ENCODE measurements around the gene RAB44. TPM values are rescaled to one million over a fixed set of nuclear protein-coding genes. Genes with fewer than 3 reads are reported as not detected.

RAB44 gene
- total and polyA plus RNA-seq, 2 of the 13 experiments (the other 11 are each of a cell fraction or from before 2014, with no cell fraction given): not detected

- TF ChIP-seq MAZ (IDR thresholded peaks at IDR 0.05; ENCODE audit: borderline replicate concordance, low read depth, low read length): no peak
- TF ChIP-seq MAZ (CRISPR knock-in tag; IDR thresholded peaks at IDR 0.05; ENCODE audit: low read depth): peak; percentile 82
- TF ChIP-seq ATF4 (CRISPR knock-in tag; IDR thresholded peaks at IDR 0.05): no peak
- TF ChIP-seq DNMT1 (CRISPR knock-in tag; IDR thresholded peaks at IDR 0.05): 0 out of 2 replicates have a peak, but pooled peaks have one; percentile 78
- no peak for TF ChIP-seq MATR3 (CRISPR knock-in tag; IDR thresholded peaks at IDR 0.05)
- peak; percentile 63; the same call in 1 of the 2 replicates for TF ChIP-seq ZBTB26 (CRISPR knock-in tag; IDR thresholded peaks at IDR 0.05; ENCODE audit: borderline replicate concordance)
- TF ChIP-seq ZC3H4 (CRISPR knock-in tag; IDR thresholded peaks at IDR 0.05; ENCODE audit: borderline replicate concordance): 0 out of 2 replicates have a peak, but pooled peaks have one; percentile 11
- TF ChIP-seq ZNF562 (CRISPR knock-in tag; IDR thresholded peaks at IDR 0.05; ENCODE audit: borderline replicate concordance): peak; percentile 18; the same call in 1 of the 2 replicates
- peak; percentile 78 for TF ChIP-seq IRF9 (CRISPR knock-in tag; IDR thresholded peaks at IDR 0.05; ENCODE audit: borderline replicate concordance)
- TF ChIP-seq ZNF138 (CRISPR knock-in tag; IDR thresholded peaks at IDR 0.05; ENCODE audit: low read depth): peak; percentile 75; the same call in 1 of the 2 replicates
- TF ChIP-seq PCBP2 (optimal IDR thresholded peaks at IDR 0.05; ENCODE audit: low read depth, low read length, poor library complexity, severe bottlenecking): no peak
- TF ChIP-seq POLR2AphosphoS2 (IDR thresholded peaks at IDR 0.05; ENCODE audit: low read depth, low read length): no peak
- peak; percentile 90 for TF ChIP-seq SALL1 (CRISPR knock-in tag; IDR thresholded peaks at IDR 0.05)
- TF ChIP-seq JUN (CRISPR knock-in tag; IDR thresholded peaks at IDR 0.05): no peak
- no peak for TF ChIP-seq CSRNP2 (CRISPR knock-in tag; conservative IDR thresholded peaks at IDR 0.05; ENCODE audit: low read depth)
- TF ChIP-seq RERE (CRISPR knock-in tag; IDR thresholded peaks at IDR 0.05; ENCODE audit: low read depth): peak; percentile 61; the same call in 1 of the 2 replicates
- TF ChIP-seq BRD4 (CRISPR knock-in tag; IDR thresholded peaks at IDR 0.05): peak; percentile 51; the same call in 1 of the 2 replicates
- TF ChIP-seq ZNF644 (CRISPR knock-in tag; IDR thresholded peaks at IDR 0.05; ENCODE audit: low read depth): no peak
- peak; percentile 21; the same call in 1 of the 2 replicates for TF ChIP-seq MYNN (CRISPR knock-in tag; IDR thresholded peaks at IDR 0.05; ENCODE audit: low read depth)
Measured at GRCh38 chr6:36678488-36679042, 19.1 kb upstream of the RAB44 start, which contains the start of gene CDKN1A (continued).
